Measurements from ENCODE around the gene VGLL4. TPM values are rescaled to one million over a fixed set of nuclear protein-coding genes. Genes with fewer than 3 reads are reported as not detected.

The VGLL4 gene
- polyA plus RNA-seq, 3 donors: 8.5 to 13.2 (median 10.0) TPM

GRCh38 chr3:11564577-11565001 is 79.1 kb downstream of the VGLL4 start:
- H3K79me2 ChIP-seq (ENCODE audit: insufficient read depth, low read length): peaks cover 30% of the 10 kb centered on the region
- H3K27me3 Mint-ChIP-seq (ENCODE audit: low read depth in 3 of 3): no peaks in the 10 kb centered on the region
- H3K27me3 ChIP-seq (ENCODE audit: control insufficient read depth in 2 of 2, insufficient read depth in 2 of 2, low read length in 2 of 2): no peaks in the 10 kb centered on the region
- no peak overlapping the region for H3K4me3 ChIP-seq (replicated peaks in 1 of 3; ENCODE audit: low read depth in 2 of 3, low read length in 3 of 3)
- no peak overlapping the region for H3K4me2 ChIP-seq (replicated peaks; ENCODE audit: extremely low read depth, low read length, poor library complexity, severe bottlenecking)
- peaks cover 1% of the 10 kb centered on the region for H3K4me1 Mint-ChIP-seq
- no peak overlapping the region for H2AFZ ChIP-seq (ENCODE audit: insufficient read depth, low read depth, low read length, poor library complexity, severe bottlenecking)
- peaks cover 42 to 76% of the 10 kb centered on the region in 2 donors for H3K36me3 Mint-ChIP-seq
- H3K4me3 Mint-ChIP-seq: no peak overlapping the region
- no peaks in the 10 kb centered on the region for H3K9me3 Mint-ChIP-seq
- no peaks in the 10 kb centered on the region for H3K9me3 ChIP-seq (replicated peaks in 1 of 2; ENCODE audit: control insufficient read depth in 1 of 2, insufficient read depth in 1 of 2, low read length in 2 of 2)
- H3K4me1 ChIP-seq (ENCODE audit: control insufficient read depth in 1 of 2, insufficient read depth in 2 of 2, low read length in 2 of 2): no peaks in the 10 kb centered on the region
- H3K27ac Mint-ChIP-seq: peak overlapping the region in 1 of 7 donors; percentile 34
- no peak overlapping the region for H3K9ac ChIP-seq (ENCODE audit: insufficient read depth, low read length, poor library complexity, severe bottlenecking)
- no peak overlapping the region for H3K27ac ChIP-seq (ENCODE audit: low read depth in 1 of 2, low read length in 2 of 2)
- intact Hi-C loops (cut with micrococcal nuclease): no loop called here
- H3K36me3 ChIP-seq (replicated peaks in 1 of 2; ENCODE audit: control insufficient read depth in 1 of 2, insufficient read depth in 2 of 2, low read length in 2 of 2): peaks cover 24 to 78% of the 10 kb centered on the region in 2 donors
- no peak for DNase-seq
- no peak for TF ChIP-seq CTCF (IDR thresholded peaks at IDR 0.05)
- H4K20me1 ChIP-seq (ENCODE audit: insufficient read depth, low read length): peaks cover 87% of the 10 kb centered on the region
- WGBS (ENCODE audit: insufficient coverage): over 99% methylated on average over 14 of the region's 19 CpGs

GRCh38 chr3:11563865-11564185 is 79.9 kb downstream of the VGLL4 start:
- H4K20me1 ChIP-seq (ENCODE audit: insufficient read depth, low read length): peaks cover 87% of the 10 kb centered on the region
- H3K27ac Mint-ChIP-seq: peak overlapping the region in 6 of 7 donors; percentile 3 to 75 (median 54)
- H3K27me3 Mint-ChIP-seq (ENCODE audit: low read depth in 3 of 3): no peaks in the 10 kb centered on the region

More at GRCh38 chr3:11563865-11564185, 79.9 kb downstream of the VGLL4 start:
- no peak overlapping the region for H2AFZ ChIP-seq (ENCODE audit: insufficient read depth, low read depth, low read length, poor library complexity, severe bottlenecking)
- peaks cover 23% of the 10 kb centered on the region for H3K79me2 ChIP-seq (ENCODE audit: insufficient read depth, low read length)
- H3K27ac ChIP-seq (ENCODE audit: low read depth in 1 of 2, low read length in 2 of 2): no peak overlapping the region
- no peaks in the 10 kb centered on the region for H3K4me1 ChIP-seq (ENCODE audit: control insufficient read depth in 1 of 2, insufficient read depth in 2 of 2, low read length in 2 of 2)
- 95% methylated on average over 7 of the region's 7 CpGs for WGBS (ENCODE audit: insufficient coverage)
- DNase-seq: no peak
- intact Hi-C loops (cut with micrococcal nuclease): no loop called here
- H3K4me3 ChIP-seq (replicated peaks in 1 of 3; ENCODE audit: low read depth in 2 of 3, low read length in 3 of 3): no peak overlapping the region
- H3K9me3 ChIP-seq (replicated peaks in 1 of 2; ENCODE audit: control insufficient read depth in 1 of 2, insufficient read depth in 1 of 2, low read length in 2 of 2): no peaks in the 10 kb centered on the region
- Mint-ChIP-seq H3K36me3 (peaks cover 45 to 78% of the 10 kb centered on the region in 2 donors), H3K4me1 (peaks cover 1% of the 10 kb centered on the region), H3K9me3 (no peaks in the 10 kb centered on the region), H3K4me3 (no peak overlapping the region)
- no peak for TF ChIP-seq CTCF (IDR thresholded peaks at IDR 0.05)
- no peak overlapping the region for H3K9ac ChIP-seq (ENCODE audit: insufficient read depth, low read length, poor library complexity, severe bottlenecking)
- peaks cover 27 to 82% of the 10 kb centered on the region in 2 donors for H3K36me3 ChIP-seq (replicated peaks in 1 of 2; ENCODE audit: control insufficient read depth in 1 of 2, insufficient read depth in 2 of 2, low read length in 2 of 2)
- H3K4me2 ChIP-seq (replicated peaks; ENCODE audit: extremely low read depth, low read length, poor library complexity, severe bottlenecking): no peak overlapping the region
- no peaks in the 10 kb centered on the region for H3K27me3 ChIP-seq (ENCODE audit: control insufficient read depth in 2 of 2, insufficient read depth in 2 of 2, low read length in 2 of 2)
